GM21723 (cell line): ENCODE results near the gene WDR38.

Source experiments
- ATAC-seq: cut with Tn5 transposase; IDR thresholded peaks from one replicate; pipeline ENCODE4 v1.9.1; 2021; ENCODE audit warnings: mild to moderate bottlenecking, moderate library complexity; ENCODE audit not compliant: unreplicated experiment

WDR38 gene

DNA sequence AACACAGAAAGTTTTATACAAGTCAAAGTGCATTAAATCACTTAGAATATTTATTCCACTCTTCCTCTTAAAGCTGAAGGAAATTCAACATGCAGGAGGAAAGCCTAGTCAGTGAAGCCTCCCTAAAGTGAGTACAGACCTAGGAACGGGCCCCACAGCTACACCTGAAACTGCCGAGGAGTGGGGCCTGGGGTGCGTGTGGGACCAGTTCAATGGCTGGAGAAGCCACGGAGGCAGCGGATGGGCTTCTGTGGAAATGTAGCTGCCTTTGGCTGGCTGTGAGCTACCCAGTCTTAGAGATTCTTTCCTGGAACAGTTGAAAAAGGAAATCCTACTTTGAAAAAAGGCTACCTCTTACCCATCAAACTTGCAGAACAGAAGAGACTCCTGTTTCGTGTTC, 25.3 kb downstream of the WDR38 start:
- no peak for ATAC-seq

DNA sequence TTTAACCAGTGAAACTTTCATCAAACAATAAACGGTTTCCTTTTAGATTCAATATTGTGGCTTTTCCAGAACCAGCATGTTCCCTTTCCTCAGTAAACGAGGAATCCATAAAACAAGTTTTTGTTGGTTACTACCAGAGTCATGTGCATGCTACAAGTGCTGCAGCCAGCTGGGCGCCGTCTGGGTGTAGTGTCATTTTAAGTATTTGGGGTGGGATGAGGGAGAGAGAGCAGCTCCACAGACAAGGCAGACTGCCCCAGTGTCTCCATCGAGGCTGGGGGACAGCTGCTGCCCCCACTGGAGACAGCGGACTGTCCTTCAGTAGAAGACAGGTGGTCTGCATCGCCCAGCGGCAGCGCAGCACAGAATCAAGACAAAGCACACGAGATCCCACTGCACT, 26.0 kb downstream of the WDR38 start:
- ATAC-seq, result no peak

DNA sequence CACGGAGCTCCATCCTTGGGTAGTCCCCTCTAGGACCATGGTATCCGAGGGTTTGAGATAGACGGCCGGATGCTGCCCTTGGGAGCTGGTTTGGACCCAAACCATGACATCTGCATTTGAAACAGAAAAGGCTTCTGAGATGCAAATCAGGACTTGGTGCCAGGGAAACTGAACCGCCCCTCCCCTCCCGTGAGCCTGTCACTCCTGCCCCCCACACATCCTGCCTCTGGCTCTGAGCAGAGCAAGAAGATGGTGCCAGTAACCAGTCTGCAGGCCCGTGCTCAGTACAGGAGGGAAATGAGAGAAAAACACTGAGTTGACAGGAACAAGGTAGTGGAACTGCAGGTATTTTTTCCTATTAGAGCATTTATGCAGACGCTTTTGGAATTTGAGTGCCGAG, 27.2 kb downstream of the WDR38 start:
- no peak for ATAC-seq

DNA sequence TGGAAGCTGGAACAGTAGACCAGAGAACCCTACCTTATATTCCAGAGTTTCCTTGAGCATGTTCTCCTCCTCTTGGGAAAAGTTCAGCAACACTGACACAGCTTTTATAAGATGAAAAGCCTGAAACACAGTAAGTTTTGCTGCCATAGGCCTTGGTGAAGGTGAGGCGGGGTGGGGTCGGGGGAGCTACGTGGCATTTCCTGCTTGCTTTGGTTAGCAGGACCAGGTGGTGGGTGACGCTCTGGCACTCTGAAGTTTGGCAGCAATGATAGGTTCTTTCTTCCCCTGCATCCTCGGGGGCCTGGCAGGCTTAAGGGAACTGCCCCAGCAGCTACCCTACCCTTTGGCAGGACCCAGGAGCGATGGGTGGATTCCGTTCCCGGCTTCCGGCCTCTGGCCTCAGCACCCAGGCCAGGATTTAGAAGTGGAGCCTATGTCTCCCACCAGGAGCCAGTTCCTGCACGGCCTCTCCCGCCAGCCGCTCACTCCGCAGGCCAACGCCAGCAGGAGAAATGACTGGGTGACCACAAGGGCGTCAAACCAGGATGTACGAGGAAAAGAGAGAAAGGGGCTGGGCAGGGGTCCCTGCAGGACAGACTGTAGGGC, 28.0 kb downstream of the WDR38 start:
- ATAC-seq, result no peak

DNA sequence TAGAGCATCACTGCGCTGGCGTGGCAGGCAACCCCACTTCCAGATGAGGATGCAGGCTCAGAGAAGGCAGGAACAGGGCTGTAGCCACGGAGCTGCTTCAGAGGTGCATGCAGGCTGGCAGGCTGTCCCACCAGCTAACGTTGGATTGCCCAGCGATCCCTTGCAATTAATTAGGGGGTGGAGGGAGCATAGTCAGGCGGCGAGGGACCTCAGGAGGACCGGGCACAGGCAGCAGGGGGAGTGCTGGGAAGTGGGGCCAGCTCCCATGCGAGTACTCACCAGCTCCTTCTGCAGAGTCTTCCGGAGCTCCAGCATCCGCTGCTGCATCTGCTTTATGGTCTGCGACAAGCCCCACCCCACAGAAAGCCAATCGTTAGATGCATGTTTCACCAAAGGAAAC, 29.0 kb downstream of the WDR38 start:
- no peak for ATAC-seq

DNA sequence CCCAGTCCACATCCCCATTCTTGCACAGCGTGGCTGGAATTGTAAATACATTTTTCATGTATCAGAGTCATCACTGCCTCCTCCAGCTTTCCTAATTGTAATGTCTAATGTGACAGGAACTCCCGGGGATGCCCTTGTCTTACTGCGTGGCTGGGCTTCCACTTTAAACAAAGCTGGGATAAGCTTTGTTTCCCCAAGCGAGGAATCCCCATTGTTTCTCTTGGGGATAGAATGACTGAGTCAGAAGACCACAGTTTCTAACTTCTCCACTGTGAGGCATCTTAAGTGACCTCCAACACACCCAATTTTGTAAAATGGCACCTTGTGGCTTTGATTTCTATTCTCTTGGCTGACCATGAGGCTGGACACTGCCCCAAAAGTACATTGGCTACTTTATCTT, 31.1 kb downstream of the WDR38 start:
- no peak for ATAC-seq

DNA sequence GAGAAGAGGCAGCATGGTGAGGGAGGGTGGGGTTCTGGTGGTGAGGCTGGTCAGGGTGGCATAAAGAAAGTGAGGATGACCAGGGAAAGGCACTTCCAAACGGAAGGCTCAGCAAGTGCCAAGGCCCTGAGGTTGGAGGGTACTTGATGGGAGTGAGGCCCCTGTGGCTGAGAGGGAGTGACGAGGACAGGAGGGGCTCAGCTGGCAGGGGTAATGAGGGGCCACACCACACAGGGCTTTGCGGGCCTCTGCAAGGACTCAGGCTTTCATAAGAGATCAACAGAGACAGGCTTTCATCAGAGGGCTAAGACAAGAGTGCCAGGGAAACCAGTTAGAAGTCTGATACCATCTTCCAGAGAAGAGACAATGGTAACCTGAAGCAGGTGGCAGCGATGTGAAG, 32.3 kb downstream of the WDR38 start:
- ATAC-seq, result no peak

DNA sequence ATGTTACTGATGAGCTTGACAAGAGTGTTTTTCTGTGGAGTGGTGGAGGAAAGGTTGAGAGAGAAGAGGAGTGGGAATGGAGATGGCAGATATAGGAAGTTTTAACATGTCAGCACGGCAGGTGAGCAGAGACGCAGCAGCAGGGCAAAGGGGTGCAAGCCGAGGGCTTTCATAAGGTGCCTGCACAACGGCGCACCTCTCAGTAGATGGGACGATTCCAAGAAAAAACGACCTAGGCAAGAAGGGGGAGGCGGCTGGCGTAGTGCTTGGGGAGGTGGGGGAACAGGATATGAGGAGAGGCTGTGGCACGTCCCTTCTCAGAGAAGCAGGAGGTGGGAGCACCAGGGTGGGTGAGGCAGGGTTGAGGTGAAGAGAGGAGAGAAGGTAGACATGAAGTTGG, 33.2 kb downstream of the WDR38 start:
- no peak for ATAC-seq

DNA sequence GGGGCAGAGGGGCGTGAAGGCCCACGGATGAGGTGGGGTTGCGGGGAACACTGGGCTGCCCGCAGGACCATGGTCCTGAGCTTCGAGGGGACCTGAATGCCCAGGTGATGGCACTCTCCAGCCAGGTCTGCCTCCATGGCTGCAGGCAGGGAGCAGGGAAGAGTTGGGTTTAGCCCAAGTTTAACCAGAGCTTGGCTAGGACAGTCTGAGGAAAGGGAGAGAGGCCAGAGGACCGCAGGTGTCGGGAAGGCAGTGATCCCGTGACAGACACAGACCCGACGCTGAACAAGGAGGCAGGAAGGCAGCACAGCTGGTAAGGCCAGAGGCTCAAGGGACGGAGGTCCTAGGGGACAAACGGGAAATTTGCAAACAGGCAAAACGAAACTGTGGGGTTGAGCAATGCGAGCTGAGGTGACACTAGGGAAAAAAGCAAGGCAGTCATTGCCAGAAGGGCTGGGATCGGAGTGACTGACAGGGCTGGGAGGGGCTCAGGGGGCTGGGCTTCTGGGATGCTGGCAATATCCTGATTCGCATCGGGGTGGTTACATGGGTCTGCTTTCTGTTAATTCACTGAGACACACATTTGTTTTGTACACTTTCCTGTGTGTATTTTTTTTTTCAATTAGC, 33.7 kb downstream of the WDR38 start:
- no peak for ATAC-seq

DNA sequence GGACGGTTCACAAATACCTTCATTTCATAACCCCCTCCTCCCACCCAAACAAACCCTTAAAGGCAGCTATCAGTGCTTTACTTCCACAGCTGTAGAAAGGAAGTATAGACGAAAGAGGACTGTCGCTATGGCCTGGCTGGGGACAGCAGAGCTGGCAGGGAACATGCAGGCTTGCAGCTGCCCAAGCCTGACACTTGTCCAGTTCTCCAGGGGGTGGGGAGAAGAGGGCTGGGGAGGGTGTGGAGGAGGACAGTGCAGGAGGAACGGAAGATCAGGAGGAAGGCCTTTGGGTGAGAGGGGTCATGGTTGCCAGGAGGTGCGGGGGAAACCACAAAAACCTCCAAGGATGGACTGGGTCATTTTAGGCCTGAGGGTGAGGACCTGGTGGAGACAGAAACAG, 34.6 kb downstream of the WDR38 start:
- ATAC-seq, result no peak

DNA sequence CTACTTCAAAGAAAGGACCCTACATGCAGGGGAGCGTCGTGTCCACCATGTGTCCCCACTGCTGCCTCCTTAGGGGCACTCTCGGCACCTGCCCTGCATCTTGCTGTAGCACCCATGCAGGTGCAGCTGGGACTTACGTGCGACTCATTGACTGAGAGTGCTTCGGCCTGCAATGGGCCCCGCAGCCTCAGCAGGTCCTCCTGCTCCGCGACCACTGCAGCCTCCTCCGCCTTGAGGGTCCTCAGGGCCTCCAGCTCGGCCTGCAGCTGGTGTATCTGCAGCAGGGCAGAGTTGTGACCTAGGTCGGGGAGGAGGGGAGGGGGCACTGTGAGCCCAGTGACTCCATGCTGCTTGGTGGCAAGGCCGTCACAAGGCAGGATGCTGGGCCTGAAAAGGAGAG, 35.7 kb downstream of the WDR38 start:
- ATAC-seq, result no peak

DNA sequence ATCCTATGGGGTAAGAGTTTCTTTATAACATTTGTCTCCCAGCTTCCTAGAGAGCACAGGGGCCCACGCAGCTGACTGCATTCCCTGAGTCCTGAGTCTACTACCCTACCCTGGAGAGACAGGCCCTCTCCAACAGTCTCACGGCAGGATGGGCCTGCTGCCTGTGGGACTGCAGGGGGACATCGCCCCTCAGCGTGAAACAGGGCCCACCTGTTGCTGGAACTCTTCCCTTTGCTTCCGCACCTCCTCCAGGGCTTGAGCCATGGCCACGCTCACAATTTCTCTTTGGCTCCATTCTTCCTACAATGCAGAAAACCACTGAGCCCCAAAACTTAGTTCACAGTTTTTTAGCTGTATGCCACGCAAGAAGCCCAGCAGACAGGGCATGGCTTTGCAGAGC, 36.9 kb downstream of the WDR38 start:
- no peak for ATAC-seq

DNA sequence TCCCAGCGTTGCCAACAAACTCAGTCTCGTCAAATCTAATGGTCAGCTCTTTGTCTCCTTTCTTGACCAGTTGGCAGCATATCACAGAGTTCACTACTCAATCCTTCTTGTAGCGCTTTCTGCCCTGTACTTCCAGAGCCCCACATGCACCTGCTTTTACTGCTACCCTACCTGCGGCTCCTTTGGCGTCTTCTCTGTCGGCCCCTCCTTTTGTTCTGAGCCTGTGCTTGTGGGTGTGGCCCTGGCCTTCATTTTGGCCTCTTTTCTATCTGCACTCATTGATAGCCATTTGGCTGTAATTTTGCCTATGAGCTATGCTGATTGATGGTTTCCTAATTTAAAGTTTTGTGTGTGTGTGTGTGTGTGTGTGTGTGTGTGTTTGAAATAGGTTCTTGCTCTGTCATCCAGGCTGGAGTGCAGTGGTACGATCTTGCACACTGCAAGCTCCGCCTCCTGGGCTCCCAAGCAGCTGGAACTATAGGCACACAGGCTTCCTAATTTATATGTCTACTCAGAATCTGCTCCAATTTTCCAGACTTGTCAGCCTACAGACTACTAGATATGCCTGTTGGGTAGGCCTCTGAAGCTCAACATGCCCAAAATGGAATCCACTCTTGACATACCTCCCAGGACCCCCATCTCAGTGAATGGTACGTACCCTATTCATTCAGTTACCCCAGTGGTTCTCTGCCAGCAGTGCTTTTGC, 40.9 kb downstream of the WDR38 start:
- ATAC-seq, result no peak

DNA sequence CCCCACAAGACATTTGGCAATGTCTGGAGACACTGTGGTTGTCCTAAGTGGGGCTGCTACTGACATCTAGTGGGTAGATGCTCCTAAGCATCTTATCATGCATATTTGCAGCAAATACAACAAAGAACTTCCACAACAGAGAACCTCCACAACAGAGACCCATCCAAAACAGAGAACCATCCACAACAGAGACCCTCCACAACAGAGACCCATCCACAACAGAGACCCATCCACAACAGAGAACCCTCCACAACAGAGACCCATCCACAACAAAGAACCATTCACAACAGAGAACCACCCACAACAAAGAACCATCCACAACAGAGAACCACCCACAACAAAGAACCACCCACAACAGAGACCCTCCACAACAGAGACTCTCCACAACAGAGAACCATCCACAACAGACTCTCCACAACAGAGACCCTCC, 41.5 kb downstream of the WDR38 start:
- ATAC-seq, result no peak

DNA sequence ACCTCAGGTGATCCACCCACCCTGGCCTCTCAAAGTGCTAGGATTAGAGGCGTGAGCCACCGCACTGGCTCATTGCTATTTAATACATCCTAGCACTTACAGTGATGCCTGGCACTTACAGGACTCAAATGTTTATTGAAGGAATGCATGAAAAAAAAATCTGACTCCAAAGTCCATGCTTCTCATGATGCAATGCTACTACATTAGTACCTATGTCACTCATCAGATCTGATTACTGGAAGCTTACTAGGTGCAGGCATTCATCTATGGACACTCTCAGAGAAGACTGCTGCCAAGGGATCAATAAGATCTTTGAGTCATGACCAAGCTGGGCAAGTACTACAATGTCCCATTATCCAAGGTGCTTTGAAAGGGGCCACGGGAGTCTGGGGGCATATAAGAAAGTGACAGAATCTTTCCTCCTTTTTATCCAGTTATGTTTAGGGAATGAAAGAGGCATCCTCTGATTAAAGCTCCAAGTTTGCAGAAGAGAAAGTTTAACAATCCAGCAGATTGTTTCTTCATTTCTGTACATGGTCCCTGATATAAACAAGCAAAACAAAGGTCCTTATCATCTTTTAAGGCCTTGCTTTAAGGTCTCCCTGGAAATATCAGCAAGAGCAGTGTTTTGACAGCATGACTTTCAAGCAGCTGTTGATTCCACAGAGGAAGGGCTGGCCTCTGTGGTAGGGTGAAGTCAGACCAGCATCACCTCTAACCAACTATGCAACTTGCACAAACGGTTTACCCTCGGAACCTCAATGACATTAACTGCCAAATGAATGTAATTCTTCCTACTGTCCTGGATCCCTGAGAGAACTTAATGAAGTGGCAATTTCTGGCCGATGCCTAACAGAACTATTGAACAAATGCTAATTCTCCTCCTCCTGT, 44.6 kb downstream of the WDR38 start:
- no peak for ATAC-seq

DNA sequence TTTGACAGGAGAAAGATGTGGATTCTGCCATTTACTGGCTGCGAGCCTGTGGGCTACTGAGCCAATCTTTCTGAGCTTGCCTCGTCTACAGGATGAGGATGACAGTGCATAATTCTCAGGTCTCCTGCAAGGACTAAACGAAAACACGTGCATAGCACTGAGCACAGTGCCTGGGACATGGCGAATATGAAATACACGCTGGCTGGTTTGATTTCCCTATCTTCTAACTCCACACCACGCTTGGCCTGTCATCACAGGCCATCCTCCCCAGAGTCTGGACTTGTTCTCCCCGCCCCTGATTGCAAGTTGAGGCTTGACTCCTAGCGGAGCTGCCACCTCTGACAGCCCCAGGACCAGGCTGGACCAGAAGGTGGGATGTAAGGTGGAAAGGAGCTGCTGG, 46.6 kb downstream of the WDR38 start:
- no peak for ATAC-seq

DNA sequence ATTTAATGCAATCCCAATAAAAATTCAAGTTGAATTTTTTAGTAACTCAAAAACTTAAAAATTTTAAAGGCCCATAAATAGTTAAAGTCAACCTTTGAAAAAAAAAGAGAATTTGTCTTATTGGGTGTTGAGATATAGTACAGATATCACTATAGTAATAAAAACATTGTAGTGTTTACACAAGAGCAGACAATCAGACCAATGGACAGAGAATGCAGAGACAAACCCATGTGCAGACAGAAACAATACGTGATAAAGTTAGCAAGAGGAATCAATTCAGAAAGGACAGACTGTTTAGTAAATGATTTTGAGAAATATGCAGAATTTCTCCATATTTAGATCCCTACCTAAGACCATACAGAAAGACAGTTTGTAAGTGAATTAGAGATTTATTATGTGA, 53.7 kb downstream of the WDR38 start:
- no peak for ATAC-seq
